CD14-positive monocyte (primary cell): ENCODE data around the gene GMDS. TPM values are rescaled to one million over a fixed set of nuclear protein-coding genes. Genes with fewer than 3 reads are reported as not detected.
A peak's percentile ranks its signal among the peaks of the same experiment; 100 is the strongest.

ENCODE experiments used
- DNase-seq, 3 donors: peaks; one replicate each; pipeline ENCODE4 v3.0.0-alpha.2; 2011 to 2022
- H2AFZ ChIP-seq: 2 replicates; pipeline ENCODE4 v1.6.0; 2012; ENCODE audit warnings: mild to moderate bottlenecking, low read depth, low read length, inconsistent platforms; ENCODE audit not compliant: insufficient read depth, poor library complexity, severe bottlenecking
- H3K27ac ChIP-seq, 2 donors: 1 replicate in 1 of 2; 2 replicates in 1 of 2; pipeline ENCODE4 v1.5.1; 2012 to 2013; ENCODE audit warnings: low read length in 2 of 2, control low read depth in 1 of 2, inconsistent platforms in 1 of 2, low read depth in 1 of 2, mild to moderate bottlenecking in 1 of 2
- H3K27me3 ChIP-seq, 2 donors: one replicate each; pipeline versions ENCODE4 v1.6.0 to v1.6.1; 2011 to 2013; ENCODE audit warnings: low read length in 2 of 2; ENCODE audit not compliant: control insufficient read depth in 2 of 2, insufficient read depth in 2 of 2
- H3K36me3 ChIP-seq, 2 donors: replicated peaks in 1 of 2; 1 replicate in 1 of 2; 2 replicates in 1 of 2; pipeline versions ENCODE4 v1.5.1 to v1.6.1; 2012 to 2013; ENCODE audit warnings: low read length in 2 of 2, control low read depth in 1 of 2, inconsistent platforms in 1 of 2, mild to moderate bottlenecking in 1 of 2; ENCODE audit not compliant: insufficient read depth in 2 of 2, control insufficient read depth in 1 of 2
- H3K4me1 ChIP-seq, 2 donors: 1 replicate in 1 of 2; 2 replicates in 1 of 2; pipeline versions ENCODE4 v1.5.1 to v1.6.1; 2012 to 2013; ENCODE audit warnings: low read length in 2 of 2, control low read depth in 1 of 2, inconsistent platforms in 1 of 2, mild to moderate bottlenecking in 1 of 2, moderate library complexity in 1 of 2; ENCODE audit not compliant: insufficient read depth in 2 of 2, control insufficient read depth in 1 of 2
- H3K4me2 ChIP-seq: replicated peaks from 2 replicates; pipeline ENCODE3; 2012; ENCODE audit warnings: low read length, moderate library complexity, mild to moderate bottlenecking; ENCODE audit not compliant: poor library complexity, severe bottlenecking; ENCODE audit errors: extremely low read depth
- H3K4me3 ChIP-seq, 3 experiments: fragments of 200-600 bp in 1 of 3; sonication (generic) in 1 of 3; replicated peaks in 1 of 3; 1 replicate in 2 of 3; 2 replicates in 1 of 3; pipeline ENCODE4 v1.5.1; 2011 to 2013; ENCODE audit warnings: low read length in 3 of 3, mild to moderate bottlenecking in 3 of 3, control low read depth in 2 of 3, low read depth in 2 of 3, inconsistent platforms in 1 of 3, moderate library complexity in 1 of 3
- H3K79me2 ChIP-seq: 2 replicates; pipeline ENCODE4 v1.6.0; 2012; ENCODE audit warnings: mild to moderate bottlenecking, control low read depth, inconsistent platforms, low read length, moderate library complexity; ENCODE audit not compliant: insufficient read depth
- H3K9ac ChIP-seq: 2 replicates; pipeline ENCODE4 v1.6.0; 2017; ENCODE audit warnings: low read length, mild to moderate bottlenecking; ENCODE audit not compliant: insufficient read depth, poor library complexity, severe bottlenecking
- H3K9me3 ChIP-seq, 2 donors: replicated peaks in 1 of 2; 1 replicate in 1 of 2; 2 replicates in 1 of 2; pipeline versions ENCODE4 v1.5.1 to v1.6.1; 2012 to 2013; ENCODE audit warnings: low read length in 2 of 2, control low read depth in 1 of 2; ENCODE audit not compliant: control insufficient read depth in 1 of 2, insufficient read depth in 1 of 2
- H4K20me1 ChIP-seq: 2 replicates; pipeline ENCODE4 v1.6.0; 2012; ENCODE audit warnings: mild to moderate bottlenecking, low read length, control low read depth, moderate library complexity; ENCODE audit not compliant: insufficient read depth
- H3K27ac Mint-ChIP-seq, 7 donors: one replicate each; pipeline ENCODE4 v1.8.0; 2020; ENCODE audit warnings: mild to moderate bottlenecking in 7 of 7, mixed read lengths in 7 of 7, moderate library complexity in 6 of 7, inconsistent platforms in 2 of 7
- H3K27me3 Mint-ChIP-seq, 3 donors: one replicate each; pipeline ENCODE4 v1.8.0; 2021 to 2022; ENCODE audit warnings: low read depth in 3 of 3, mild to moderate bottlenecking in 3 of 3, mixed read lengths in 3 of 3, moderate library complexity in 3 of 3, inconsistent platforms in 1 of 3
- H3K36me3 Mint-ChIP-seq, 2 donors: one replicate each; pipeline ENCODE4 v1.8.0; 2020; ENCODE audit warnings: mixed read lengths in 2 of 2, inconsistent platforms in 1 of 2, mild to moderate bottlenecking in 1 of 2
- H3K4me1 Mint-ChIP-seq: one replicate; pipeline ENCODE4 v1.8.0; 2020; ENCODE audit warnings: mild to moderate bottlenecking, mixed read lengths
- H3K4me3 Mint-ChIP-seq, 2 donors: one replicate each; pipeline ENCODE4 v1.8.0; 2020; ENCODE audit warnings: mild to moderate bottlenecking in 2 of 2, mixed read lengths in 2 of 2, moderate library complexity in 1 of 2
- H3K9me3 Mint-ChIP-seq, 7 donors: one replicate each; pipeline ENCODE4 v1.8.0; 2020 to 2022; ENCODE audit warnings: mixed read lengths in 7 of 7, mild to moderate bottlenecking in 6 of 7, moderate library complexity in 6 of 7, inconsistent platforms in 2 of 7
- WGBS: methylation state at CpG from one replicate; pipeline ENCODE4 v1.1.5; 2013; ENCODE audit warnings: missing lambda C conversion rate; ENCODE audit not compliant: insufficient coverage; 5-methylcytosine and 5-hydroxymethylcytosine counted together
- intact Hi-C, 2 donors: fragments of 100-400 bp; cut with micrococcal nuclease; formaldehyde crosslinking; loops; one replicate each; pipeline versions ENCODE4 v1.15.0 to v1.15.1; 2023
- polyA plus RNA-seq, 3 donors: library from polyadenylated mRNA; depleted of rRNA in 1 of 3; unstranded in 2 of 3; stranded (reverse) in 1 of 3; fragments of 300-500 nt in 2 of 3; fragments of >200 nt in 1 of 3; fragmentation: Illumina TruSeq in 2 of 3; gene quantifications; 1 replicate in 2 of 3; 2 replicates in 1 of 3; pipeline ENCODE4 v1.2.3, GENCODE V29; 2012 to 2021
- TF ChIP-seq, protein P1 (sequence below): fragments of 200-600 bp; IDR thresholded peaks from one replicate; pipeline ENCODE4 v1.8.0; 2022; ENCODE audit warnings: antibody characterized with exemption, mild to moderate bottlenecking

GMDS gene
- polyA plus RNA-seq, 3 donors = 10.5 to 19.9 (median 17.6) TPM

GRCh38 chr6:1585669-1586049 is 659.7 kb downstream of the GMDS start:
- H3K4me3 ChIP-seq = no peak overlapping the region
- Mint-ChIP-seq H3K27me3 (peaks cover 4 to 9% (median 8%) of the 10 kb centered on the region in 3 donors), H3K36me3 (no peaks in the 10 kb centered on the region), H3K4me3 (peak overlapping the region in 1 of 2 donors; percentile 39), H3K27ac (no peak overlapping the region), H3K4me1 (no peaks in the 10 kb centered on the region), H3K9me3 (peaks cover 0 to 4% (median 0%) of the 10 kb centered on the region in 7 donors)
- TF ChIP-seq, protein P1, sequence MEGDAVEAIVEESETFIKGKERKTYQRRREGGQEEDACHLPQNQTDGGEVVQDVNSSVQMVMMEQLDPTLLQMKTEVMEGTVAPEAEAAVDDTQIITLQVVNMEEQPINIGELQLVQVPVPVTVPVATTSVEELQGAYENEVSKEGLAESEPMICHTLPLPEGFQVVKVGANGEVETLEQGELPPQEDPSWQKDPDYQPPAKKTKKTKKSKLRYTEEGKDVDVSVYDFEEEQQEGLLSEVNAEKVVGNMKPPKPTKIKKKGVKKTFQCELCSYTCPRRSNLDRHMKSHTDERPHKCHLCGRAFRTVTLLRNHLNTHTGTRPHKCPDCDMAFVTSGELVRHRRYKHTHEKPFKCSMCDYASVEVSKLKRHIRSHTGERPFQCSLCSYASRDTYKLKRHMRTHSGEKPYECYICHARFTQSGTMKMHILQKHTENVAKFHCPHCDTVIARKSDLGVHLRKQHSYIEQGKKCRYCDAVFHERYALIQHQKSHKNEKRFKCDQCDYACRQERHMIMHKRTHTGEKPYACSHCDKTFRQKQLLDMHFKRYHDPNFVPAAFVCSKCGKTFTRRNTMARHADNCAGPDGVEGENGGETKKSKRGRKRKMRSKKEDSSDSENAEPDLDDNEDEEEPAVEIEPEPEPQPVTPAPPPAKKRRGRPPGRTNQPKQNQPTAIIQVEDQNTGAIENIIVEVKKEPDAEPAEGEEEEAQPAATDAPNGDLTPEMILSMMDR = no peak
- no peak overlapping the region for H2AFZ ChIP-seq
- DNase-seq = no peak
- intact Hi-C loops = no loop called here
- H3K36me3 ChIP-seq = no peaks in the 10 kb centered on the region
- H3K27ac ChIP-seq = no peak overlapping the region
- H3K27me3 ChIP-seq = no peaks in the 10 kb centered on the region
- H4K20me1 ChIP-seq = no peaks in the 10 kb centered on the region
- H3K9me3 ChIP-seq = no peaks in the 10 kb centered on the region
- H3K79me2 ChIP-seq = no peaks in the 10 kb centered on the region
- H3K9ac ChIP-seq = no peak overlapping the region
- no peak overlapping the region for H3K4me2 ChIP-seq
- WGBS = 97% methylated on average over 11 of the region's 12 CpGs
- H3K4me1 ChIP-seq = no peaks in the 10 kb centered on the region

DNA sequence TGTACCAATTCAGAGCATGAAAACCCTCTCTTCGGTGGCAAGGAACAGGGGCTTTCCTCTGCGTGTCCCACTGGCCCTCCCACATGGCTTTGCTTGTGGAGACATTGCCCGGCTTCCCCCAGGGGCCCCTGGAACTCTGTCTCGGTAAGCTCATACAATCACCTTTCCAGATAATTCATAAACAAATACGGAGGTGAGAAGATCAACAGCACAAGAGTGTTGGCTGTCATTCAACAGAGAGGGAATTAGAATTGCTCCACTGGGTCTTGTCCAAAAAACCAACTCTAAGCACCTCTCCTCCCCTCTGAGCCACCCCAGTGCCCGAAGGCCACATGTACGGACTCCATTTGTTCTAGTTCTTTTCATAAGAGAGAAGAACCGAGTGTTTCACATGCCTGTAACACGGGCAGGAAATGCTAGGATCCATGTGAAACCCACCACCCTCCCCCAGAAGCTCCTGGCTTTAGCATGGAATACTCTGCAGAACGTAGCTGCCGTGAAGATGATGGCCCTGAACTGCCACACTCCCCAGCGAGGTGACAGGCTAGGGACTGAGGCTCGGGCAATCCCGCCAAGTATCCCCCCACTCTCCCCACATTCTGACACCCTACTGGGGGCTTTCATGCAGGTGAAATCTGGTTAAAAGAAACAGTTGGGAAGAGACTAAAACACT is 660.3 kb downstream of the GMDS start:
- H3K27ac Mint-ChIP-seq = no peak overlapping the region
- H3K36me3 ChIP-seq = no peaks in the 10 kb centered on the region
- H3K4me2 ChIP-seq = no peak overlapping the region
- H3K79me2 ChIP-seq = no peaks in the 10 kb centered on the region
- intact Hi-C loops = no loop called here
- H3K9ac ChIP-seq = no peak overlapping the region
- WGBS = 87% methylated on average over 3 of the region's 14 CpGs
- H3K9me3 Mint-ChIP-seq = peaks cover 0 to 4% (median 0%) of the 10 kb centered on the region in 7 donors
- no peaks in the 10 kb centered on the region for H3K36me3 Mint-ChIP-seq
- no peaks in the 10 kb centered on the region for H3K27me3 ChIP-seq
- peaks cover 4 to 9% (median 8%) of the 10 kb centered on the region in 3 donors for H3K27me3 Mint-ChIP-seq
- no peak overlapping the region for H3K27ac ChIP-seq
- H3K4me3 ChIP-seq = no peak overlapping the region
- H3K4me1 ChIP-seq = no peaks in the 10 kb centered on the region
- H2AFZ ChIP-seq = no peak overlapping the region
- no peaks in the 10 kb centered on the region for H3K9me3 ChIP-seq
- H3K4me1 Mint-ChIP-seq = no peaks in the 10 kb centered on the region
- no peak overlapping the region for H3K4me3 Mint-ChIP-seq
- no peak for DNase-seq
- H4K20me1 ChIP-seq = no peaks in the 10 kb centered on the region
- TF ChIP-seq, protein P1 = no peak
